Inferior parietal cortex (tissue), 1 donor: ENCODE data around the gene APOC4.

Experiments used
- DNase-seq: peaks from one replicate; pipeline ENCODE4 v3.0.0-alpha.2; 2016; ENCODE audit errors: extremely low spot score

APOC4 gene

GRCh38 chr19:44993926-44994537, 52.0 kb downstream of the APOC4 start:
- DNase-seq, result no peak
